Measurements from ENCODE around the gene PACS2.

Gene PACS2

GRCh38 chr14:105377555-105378182 lies 63.1 kb downstream of the PACS2 start:
- no peak for DNase-seq (ENCODE audit: low read depth)
- H3K4me3 ChIP-seq (ENCODE audit: low read depth, low read length), result no peak overlapping the region
- TF ChIP-seq MAX (IDR thresholded peaks at IDR 0.05; ENCODE audit: low read depth, low read length), result no peak

GRCh38 chr14:105378199-105378598 lies 63.7 kb downstream of the PACS2 start:
- H3K4me3 ChIP-seq (ENCODE audit: low read depth, low read length), result no peak overlapping the region
- TF ChIP-seq MYC (IDR thresholded peaks at IDR 0.05; ENCODE audit: low read depth, low read length), result no peak
- no peak for TF ChIP-seq CTCF (IDR thresholded peaks at IDR 0.05; ENCODE audit: low read depth, low read length)
- TF ChIP-seq POLR2A (IDR thresholded peaks at IDR 0.05; ENCODE audit: extremely low read depth, insufficient read length), result no peak
- no peak for TF ChIP-seq MAX (IDR thresholded peaks at IDR 0.05; ENCODE audit: low read depth, low read length)
- DNase-seq (ENCODE audit: low read depth), result no peak

GRCh38 chr14:105378873-105379685 lies 64.5 kb downstream of the PACS2 start:
- no peak for DNase-seq (ENCODE audit: low read depth)
- TF ChIP-seq POLR2A (IDR thresholded peaks at IDR 0.05; ENCODE audit: extremely low read depth, insufficient read length) (no peak), MYC (IDR thresholded peaks at IDR 0.05; ENCODE audit: low read depth, low read length) (no peak), MAX (IDR thresholded peaks at IDR 0.05; ENCODE audit: low read depth, low read length) (no peak), CTCF (IDR thresholded peaks at IDR 0.05; ENCODE audit: low read depth, low read length) (no peak)

GRCh38 chr14:105379946-105380345 lies 65.4 kb downstream of the PACS2 start:
- H3K4me3 ChIP-seq (ENCODE audit: low read depth, low read length), result no peak overlapping the region
- TF ChIP-seq CTCF (IDR thresholded peaks at IDR 0.05; ENCODE audit: low read depth, low read length), result no peak
- TF ChIP-seq MAX (IDR thresholded peaks at IDR 0.05; ENCODE audit: low read depth, low read length), result no peak
- no peak for TF ChIP-seq POLR2A (IDR thresholded peaks at IDR 0.05; ENCODE audit: extremely low read depth, insufficient read length)
- TF ChIP-seq MYC (IDR thresholded peaks at IDR 0.05; ENCODE audit: low read depth, low read length), result no peak
- DNase-seq (ENCODE audit: low read depth), result no peak

More at GRCh38 chr14:105378873-105379685, 64.5 kb downstream of the PACS2 start:
- H3K4me3 ChIP-seq (ENCODE audit: low read depth, low read length), result no peak overlapping the region

GRCh38 chr14:105380756-105381155 lies 66.2 kb downstream of the PACS2 start:
- DNase-seq (ENCODE audit: low read depth), result no peak
- TF ChIP-seq MYC (IDR thresholded peaks at IDR 0.05; ENCODE audit: low read depth, low read length), result no peak
- no peak for TF ChIP-seq CTCF (IDR thresholded peaks at IDR 0.05; ENCODE audit: low read depth, low read length)
- TF ChIP-seq POLR2A (IDR thresholded peaks at IDR 0.05; ENCODE audit: extremely low read depth, insufficient read length), result no peak
- TF ChIP-seq MAX (IDR thresholded peaks at IDR 0.05; ENCODE audit: low read depth, low read length), result no peak
- no peak overlapping the region for H3K4me3 ChIP-seq (ENCODE audit: low read depth, low read length)
